HCT116 (cell line): ENCODE results near the gene IL17REL. TPM values are rescaled to one million over a fixed set of nuclear protein-coding genes. Genes with fewer than 3 reads are reported as not detected.

Source experiments
- ATAC-seq: fragments of 200-7000 bp; cut with Tn5 transposase; 2 replicates; pipeline ENCODE4 v1.9.1; 2020; ENCODE audit warnings: mild to moderate bottlenecking, moderate library complexity
- Bru-seq: library from RNA; stranded (reverse); fragments of 400-500 nt; gene quantifications from one replicate; lab custom pipeline; 2021; lab: Mats Ljungman, UMichigan
- BruChase-seq, 2 experiments: library from RNA; stranded (reverse); fragments of 400-500 nt; gene quantifications; one replicate each; lab custom pipeline; 2021; lab: Mats Ljungman, UMichigan
- BruUV-seq: library from RNA; stranded (reverse); fragments of 400-500 nt; replicated peaks from 2 replicates; lab custom pipeline; 2021; lab: Mats Ljungman, UMichigan
- CTCF ChIA-PET: fragments of 300-600 bp; sonication (Branson Sonifier 250); formaldehyde crosslinking; loops from one replicate; lab custom pipeline; 2021; ENCODE audit warnings: antibody characterized with exemption; lab: Charles Lee
- POLR2A ChIA-PET: fragments of 300-600, 350-600 bp; sonication (Branson Sonifier 250); formaldehyde crosslinking; loops from one replicate; lab custom pipeline; 2021; ENCODE audit warnings: antibody characterized with exemption; lab: Charles Lee
- RAD21 ChIA-PET, 2 experiments: fragments of 300-600 bp; sonication (Branson Sonifier 250); formaldehyde crosslinking; loops; one replicate each; lab custom pipeline; 2023; ENCODE audit warnings: low total read pairs in 2 of 2; ENCODE audit not compliant: uncharacterized antibody in 2 of 2, unreplicated experiment in 2 of 2, low non-redundant PET in 1 of 2; lab: Charles Lee
- DNase-seq: peaks from one replicate; pipeline ENCODE4 v3.0.0-alpha.2; 2010; ENCODE audit warnings: low read depth, low spot score
- H2AFZ ChIP-seq: fragments of 200-600 bp; shearing (Covaris generic), sonication (generic); 2 replicates; pipeline ENCODE4 v1.6.1; 2017; ENCODE audit warnings: low read depth, mixed run types, mixed read lengths, antibody characterized with exemption, low read length; ENCODE audit not compliant: poor library complexity, severe bottlenecking
- H3K27ac ChIP-seq: 2 replicates; pipeline ENCODE4 v1.5.1; 2012; ENCODE audit warnings: low read depth, low read length
- H3K27me3 ChIP-seq: fragments of 200-600 bp; sonication (generic); 2 replicates; pipeline ENCODE4 v1.6.1; 2016; ENCODE audit warnings: mixed run types, low read length, mixed read lengths; ENCODE audit not compliant: insufficient read depth
- H3K36me3 ChIP-seq, 2 experiments: fragments of 200-500 bp in 1 of 2; fragments of 200-600 bp in 1 of 2; sonication (Bioruptor generic) in 1 of 2; sonication (generic) in 1 of 2; 2 replicates each; pipeline versions ENCODE4 v1.5.1 to v1.6.1; 2014 to 2016; ENCODE audit warnings: low read length in 2 of 2, inconsistent platforms in 1 of 2, mixed read lengths in 1 of 2, mixed run types in 1 of 2; ENCODE audit not compliant: insufficient read depth in 2 of 2, control insufficient read depth in 1 of 2
- H3K4me1 ChIP-seq, 2 experiments: fragments of 200-600 bp in 1 of 2; sonication (generic) in 1 of 2; 2 replicates each; pipeline versions ENCODE4 v1.5.1 to v1.6.1; 2012 to 2017; ENCODE audit warnings: low read length in 2 of 2, inconsistent platforms in 1 of 2, mild to moderate bottlenecking in 1 of 2, mixed read lengths in 1 of 2, mixed run types in 1 of 2, moderate library complexity in 1 of 2; ENCODE audit not compliant: insufficient read depth in 2 of 2, control insufficient read depth in 1 of 2
- H3K4me2 ChIP-seq: fragments of 200-600 bp; sonication (generic); 2 replicates; pipeline ENCODE4 v1.6.1; 2017; ENCODE audit warnings: mixed run types, low read length, mixed read lengths
- H3K4me3 ChIP-seq, 2 experiments: fragments of 200-600 bp in 1 of 2; sonication (generic) in 1 of 2; replicated peaks in 1 of 2; 2 replicates each; pipeline ENCODE4 v1.5.1; 2011 to 2016; ENCODE audit warnings: low read length in 2 of 2, control low read depth in 1 of 2, low read depth in 1 of 2, mild to moderate bottlenecking in 1 of 2, mixed read lengths in 1 of 2, mixed run types in 1 of 2
- H3K79me2 ChIP-seq: fragments of 200-600 bp; sonication (generic); 2 replicates; pipeline ENCODE4 v1.6.1; 2017; ENCODE audit warnings: mild to moderate bottlenecking, mixed run types, low read length, moderate library complexity, mixed read lengths; ENCODE audit not compliant: insufficient read depth
- H3K9ac ChIP-seq: fragments of 200-600 bp; sonication (generic); 2 replicates; pipeline ENCODE4 v1.6.1; 2016; ENCODE audit warnings: low read length, mixed read lengths
- H3K9me2 ChIP-seq: fragments of 200-600 bp; sonication (generic), shearing (Covaris generic); 2 replicates; pipeline ENCODE4 v1.6.1; 2017; ENCODE audit warnings: mixed run types, mild to moderate bottlenecking, moderate library complexity; ENCODE audit not compliant: insufficient read depth
- H3K9me3 ChIP-seq, 2 experiments: fragments of 200-500 bp in 1 of 2; fragments of 200-600 bp in 1 of 2; sonication (Bioruptor generic) in 1 of 2; sonication (generic) in 1 of 2; 2 replicates each; pipeline ENCODE4 v1.6.1; 2014 to 2017; ENCODE audit warnings: low read length in 2 of 2, mixed read lengths in 2 of 2, inconsistent platforms in 1 of 2, low read depth in 1 of 2, mild to moderate bottlenecking in 1 of 2, mixed run types in 1 of 2, moderate library complexity in 1 of 2; ENCODE audit not compliant: control insufficient read depth in 1 of 2, insufficient read depth in 1 of 2
- H4K20me1 ChIP-seq: fragments of 200-600 bp; sonication (generic), shearing (Covaris generic); 2 replicates; pipeline ENCODE4 v1.6.1; 2017; ENCODE audit warnings: mixed run types, mild to moderate bottlenecking, moderate library complexity; ENCODE audit not compliant: insufficient read depth
- CBX3 ChIP-seq: IDR thresholded peaks from 2 replicates; pipeline ENCODE4 v1.6.1; 2012; ENCODE audit warnings: low read depth
- CEBPB ChIP-seq: IDR thresholded peaks from 2 replicates; pipeline ENCODE4 v1.6.1; 2012; ENCODE audit warnings: low read depth
- ELF1 ChIP-seq: IDR thresholded peaks from 2 replicates; pipeline ENCODE4 v1.6.1; 2012; ENCODE audit warnings: low read depth, borderline replicate concordance
- EZH2 ChIP-seq: fragments of 200-600 bp; sonication (generic); IDR thresholded peaks from 2 replicates; pipeline ENCODE4 v1.6.1; 2017; ENCODE audit warnings: antibody characterized with exemption, mixed run types
- FOSL1 ChIP-seq: IDR thresholded peaks from 2 replicates; pipeline ENCODE4 v1.6.1; 2012; ENCODE audit warnings: low read depth
- JUND ChIP-seq: IDR thresholded peaks from 2 replicates; pipeline ENCODE4 v1.6.1; 2012
- RAD21 ChIP-seq: IDR thresholded peaks from 2 replicates; pipeline ENCODE4 v1.6.1; 2012; ENCODE audit warnings: low read depth, mild to moderate bottlenecking
- SIN3A ChIP-seq: IDR thresholded peaks from 2 replicates; pipeline ENCODE4 v1.6.1; 2012; ENCODE audit warnings: low read depth
- SP1 ChIP-seq: IDR thresholded peaks from 2 replicates; pipeline ENCODE4 v1.6.1; 2012; ENCODE audit warnings: low read depth
- SRF ChIP-seq: IDR thresholded peaks from 2 replicates; pipeline ENCODE4 v1.6.1; 2012; ENCODE audit warnings: low read depth
- ZFX ChIP-seq: fragments of 450-650 bp; IDR thresholded peaks from 2 replicates; pipeline ENCODE4 v1.6.1; 2017
- intact Hi-C: fragments of 100-400 bp; cut with micrococcal nuclease; formaldehyde crosslinking; loops from 2 replicates; pipeline ENCODE4 v1.10.0; 2022
- long read RNA-seq: library from polyadenylated mRNA; unstranded; transcript quantifications from one replicate; pipeline ENCODE4 v2.0.0, GENCODE V29; 2021; ENCODE audit not compliant: unreplicated experiment
- polyA plus RNA-seq: library from polyadenylated mRNA; unstranded; fragments of >200 nt; gene quantifications from 2 replicates; pipeline ENCODE4 v1.2.1, GENCODE V29; 2012; ENCODE audit warnings: missing spikeins
- total RNA-seq: library from RNA; stranded (reverse); gene quantifications from one replicate; pipeline ENCODE4 v1.2.1, GENCODE V29; 2021; ENCODE audit not compliant: unreplicated experiment
- TF ChIP-seq, protein P1 (sequence below): IDR thresholded peaks from 2 replicates; pipeline ENCODE4 v1.6.1; 2012
- TF ChIP-seq, protein P2 (sequence below): IDR thresholded peaks from 2 replicates; pipeline ENCODE4 v1.6.1; 2012
- TF ChIP-seq, protein P3 (sequence below): IDR thresholded peaks from 2 replicates; pipeline ENCODE4 v1.6.1; 2012; ENCODE audit warnings: low read depth

IL17REL gene
- not detected for total RNA-seq
- not detected in 2 replicates for polyA plus RNA-seq
- percentile 5 among the genes with signal in this experiment for Bru-seq, nascent RNA
- BruChase-seq, experiment 1, labeled RNA remaining after a 6-hour chase = not detected
- not detected for BruChase-seq, experiment 2, labeled RNA remaining after a 2-hour chase
- long read RNA-seq = 0 reads

DNA sequence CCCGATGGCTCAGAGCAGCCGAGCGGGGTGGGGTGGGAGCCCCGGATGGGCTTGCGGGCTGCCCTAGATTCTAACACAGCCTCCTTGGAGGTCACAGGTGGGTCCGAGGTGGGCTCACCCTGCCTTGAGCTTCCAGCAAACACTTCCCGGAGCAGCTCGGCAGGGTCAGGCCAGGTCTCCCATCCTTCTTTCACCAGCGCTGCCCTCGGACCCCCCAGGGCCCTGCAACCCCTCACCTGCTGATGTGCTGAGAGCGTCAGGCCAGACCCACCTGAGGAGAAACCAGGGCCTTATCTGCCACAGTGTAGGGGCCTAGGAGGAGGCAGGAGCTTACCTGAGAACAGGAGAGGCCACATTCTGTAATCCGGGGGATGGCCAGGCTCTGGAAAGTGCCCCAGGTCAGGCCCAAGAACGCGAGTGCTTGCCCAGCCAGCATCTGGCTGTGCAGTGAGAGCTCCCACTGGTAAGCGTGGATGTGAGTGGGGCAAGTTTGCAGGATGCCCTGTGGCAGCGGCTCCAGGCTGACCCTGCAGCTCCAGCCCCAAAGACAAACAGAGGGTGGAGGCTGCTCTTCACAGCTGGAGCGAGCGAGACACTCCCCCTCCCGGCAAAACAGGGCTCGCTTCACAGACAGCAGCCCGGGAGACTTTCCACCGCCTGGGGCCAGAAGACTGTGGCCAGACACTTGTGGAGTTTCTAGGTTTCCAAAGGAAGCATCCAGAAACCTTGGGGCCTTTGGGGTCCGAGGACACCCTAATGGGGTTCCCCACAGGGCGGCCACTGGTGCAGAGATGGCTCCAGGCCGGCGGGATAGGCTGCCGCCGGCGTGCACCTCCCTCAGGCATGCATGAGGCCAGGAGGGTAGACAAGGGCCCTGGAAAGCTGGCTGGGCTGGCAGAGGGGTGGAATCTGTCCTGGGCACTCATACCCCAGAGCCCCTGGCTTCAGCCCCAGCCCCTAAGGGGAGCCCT is at the start of gene IL17REL:
Gene IL17REL, minus strand, starts transcription at position 555 of the 971 bp plus-strand sequence. Its CDS starts 119 bp downstream, at position 436.
- no peak for DNase-seq
- Histone ChIP-seq H3K4me1 (peaks cover 0 to 8% of the 10 kb centered on the region in 2 experiments; a peak in 1 of 4 replicates), H3K79me2 (no peaks in the 10 kb centered on the region), H3K9me3 (no peaks in the 10 kb centered on the region), H4K20me1 (no peaks in the 10 kb centered on the region), H3K4me2 (no peak within 1 kb of the TSS), H3K36me3 (no peaks in the 10 kb centered on the region), H3K9ac (no peak within 1 kb of the TSS), H3K27ac (no peak within 1 kb of the TSS), H3K27me3 (no peaks in the 10 kb centered on the region), H3K4me3 (no peak within 1 kb of the TSS), H2AFZ (no peak within 1 kb of the TSS), H3K9me2 (no peaks in the 10 kb centered on the region)
- ATAC-seq = no peak
- RAD21 ChIA-PET = no interaction called here
- CTCF ChIA-PET = interaction anchor here (1.4 kb wide), 1 partner anchor 18 kb away, joined by 3 read pairs; no protein-coding TSS in a partner anchor
- BruUV-seq = no TSS peak
- POLR2A ChIA-PET = no interaction called here
- TF ChIP-seq, protein P1, sequence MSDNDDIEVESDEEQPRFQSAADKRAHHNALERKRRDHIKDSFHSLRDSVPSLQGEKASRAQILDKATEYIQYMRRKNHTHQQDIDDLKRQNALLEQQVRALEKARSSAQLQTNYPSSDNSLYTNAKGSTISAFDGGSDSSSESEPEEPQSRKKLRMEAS = no peak
- TF ChIP-seq CEBPB = no peak
- no peak for TF ChIP-seq SIN3A
- TF ChIP-seq SRF = no peak
- TF ChIP-seq EZH2 = no peak
- TF ChIP-seq JUND = no peak
- no peak for TF ChIP-seq ZFX
- TF ChIP-seq, protein P2, sequence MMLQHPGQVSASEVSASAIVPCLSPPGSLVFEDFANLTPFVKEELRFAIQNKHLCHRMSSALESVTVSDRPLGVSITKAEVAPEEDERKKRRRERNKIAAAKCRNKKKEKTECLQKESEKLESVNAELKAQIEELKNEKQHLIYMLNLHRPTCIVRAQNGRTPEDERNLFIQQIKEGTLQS = no peak
- TF ChIP-seq, protein P3, sequence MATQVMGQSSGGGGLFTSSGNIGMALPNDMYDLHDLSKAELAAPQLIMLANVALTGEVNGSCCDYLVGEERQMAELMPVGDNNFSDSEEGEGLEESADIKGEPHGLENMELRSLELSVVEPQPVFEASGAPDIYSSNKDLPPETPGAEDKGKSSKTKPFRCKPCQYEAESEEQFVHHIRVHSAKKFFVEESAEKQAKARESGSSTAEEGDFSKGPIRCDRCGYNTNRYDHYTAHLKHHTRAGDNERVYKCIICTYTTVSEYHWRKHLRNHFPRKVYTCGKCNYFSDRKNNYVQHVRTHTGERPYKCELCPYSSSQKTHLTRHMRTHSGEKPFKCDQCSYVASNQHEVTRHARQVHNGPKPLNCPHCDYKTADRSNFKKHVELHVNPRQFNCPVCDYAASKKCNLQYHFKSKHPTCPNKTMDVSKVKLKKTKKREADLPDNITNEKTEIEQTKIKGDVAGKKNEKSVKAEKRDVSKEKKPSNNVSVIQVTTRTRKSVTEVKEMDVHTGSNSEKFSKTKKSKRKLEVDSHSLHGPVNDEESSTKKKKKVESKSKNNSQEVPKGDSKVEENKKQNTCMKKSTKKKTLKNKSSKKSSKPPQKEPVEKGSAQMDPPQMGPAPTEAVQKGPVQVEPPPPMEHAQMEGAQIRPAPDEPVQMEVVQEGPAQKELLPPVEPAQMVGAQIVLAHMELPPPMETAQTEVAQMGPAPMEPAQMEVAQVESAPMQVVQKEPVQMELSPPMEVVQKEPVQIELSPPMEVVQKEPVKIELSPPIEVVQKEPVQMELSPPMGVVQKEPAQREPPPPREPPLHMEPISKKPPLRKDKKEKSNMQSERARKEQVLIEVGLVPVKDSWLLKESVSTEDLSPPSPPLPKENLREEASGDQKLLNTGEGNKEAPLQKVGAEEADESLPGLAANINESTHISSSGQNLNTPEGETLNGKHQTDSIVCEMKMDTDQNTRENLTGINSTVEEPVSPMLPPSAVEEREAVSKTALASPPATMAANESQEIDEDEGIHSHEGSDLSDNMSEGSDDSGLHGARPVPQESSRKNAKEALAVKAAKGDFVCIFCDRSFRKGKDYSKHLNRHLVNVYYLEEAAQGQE = no peak
- TF ChIP-seq CBX3 = no peak
- no peak for TF ChIP-seq SP1
- TF ChIP-seq ELF1 = no peak
- TF ChIP-seq RAD21 = no peak
- TF ChIP-seq FOSL1 = no peak
- intact Hi-C loops = no loop called here
